Measurements from ENCODE around the gene CHGA. TPM values are rescaled to one million over a fixed set of nuclear protein-coding genes. Genes with fewer than 3 reads are reported as not detected.

CHGA gene
- total and polyA plus RNA-seq, 2 of the 8 experiments (the other 6 are each of a cell fraction or from before 2014, with no cell fraction given) = 17.5 to 28.2 TPM

GRCh38 chr14:92917956-92918355 lies 5.0 kb upstream of the CHGA start (continued):
- no peak for TF ChIP-seq CHD7 (IDR thresholded peaks at IDR 0.05; ENCODE audit: insufficient replicate concordance, low read length)
- TF ChIP-seq JUN (IDR thresholded peaks at IDR 0.05; ENCODE audit: low read depth, low read length) = no peak
- TF ChIP-seq EGR1 (IDR thresholded peaks at IDR 0.05; ENCODE audit: borderline replicate concordance, low read depth, low read length) = no peak
- no peak for TF ChIP-seq POLR2A (IDR thresholded peaks at IDR 0.05; ENCODE audit: control extremely low read depth in 1 of 2, low read depth in 2 of 2, low read length in 2 of 2)
- no peak for TF ChIP-seq HDAC6 (IDR thresholded peaks at IDR 0.05; ENCODE audit: low read depth, low read length)
- TF ChIP-seq KDM5A (IDR thresholded peaks at IDR 0.05; ENCODE audit: low read length) = no peak
- TF ChIP-seq RFX5 (IDR thresholded peaks at IDR 0.05; ENCODE audit: borderline replicate concordance, low read depth, low read length) = no peak
- no peak for TF ChIP-seq TEAD4 (IDR thresholded peaks at IDR 0.05; ENCODE audit: low read depth, low read length)
- TF ChIP-seq, protein P1, sequence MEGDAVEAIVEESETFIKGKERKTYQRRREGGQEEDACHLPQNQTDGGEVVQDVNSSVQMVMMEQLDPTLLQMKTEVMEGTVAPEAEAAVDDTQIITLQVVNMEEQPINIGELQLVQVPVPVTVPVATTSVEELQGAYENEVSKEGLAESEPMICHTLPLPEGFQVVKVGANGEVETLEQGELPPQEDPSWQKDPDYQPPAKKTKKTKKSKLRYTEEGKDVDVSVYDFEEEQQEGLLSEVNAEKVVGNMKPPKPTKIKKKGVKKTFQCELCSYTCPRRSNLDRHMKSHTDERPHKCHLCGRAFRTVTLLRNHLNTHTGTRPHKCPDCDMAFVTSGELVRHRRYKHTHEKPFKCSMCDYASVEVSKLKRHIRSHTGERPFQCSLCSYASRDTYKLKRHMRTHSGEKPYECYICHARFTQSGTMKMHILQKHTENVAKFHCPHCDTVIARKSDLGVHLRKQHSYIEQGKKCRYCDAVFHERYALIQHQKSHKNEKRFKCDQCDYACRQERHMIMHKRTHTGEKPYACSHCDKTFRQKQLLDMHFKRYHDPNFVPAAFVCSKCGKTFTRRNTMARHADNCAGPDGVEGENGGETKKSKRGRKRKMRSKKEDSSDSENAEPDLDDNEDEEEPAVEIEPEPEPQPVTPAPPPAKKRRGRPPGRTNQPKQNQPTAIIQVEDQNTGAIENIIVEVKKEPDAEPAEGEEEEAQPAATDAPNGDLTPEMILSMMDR (IDR thresholded peaks at IDR 0.05; ENCODE audit: control extremely low read depth in 1 of 3, insufficient read depth in 1 of 3, low read depth in 1 of 3, low read length in 3 of 3) = no peak
- no peak for TF ChIP-seq FOSL1 (IDR thresholded peaks at IDR 0.05; ENCODE audit: insufficient read depth, low read depth, low read length)

Data from H1 (cell line).